M059J (cell line): Measurements from ENCODE around the gene TEX53. TPM values are rescaled to one million over a fixed set of nuclear protein-coding genes. Genes with fewer than 3 reads are reported as not detected.

Experiments used
- DNase-seq: peaks from one replicate; pipeline ENCODE4 v3.0.0-alpha.2; 2012; ENCODE audit warnings: low read depth
- total RNA-seq: library from RNA; depleted of rRNA; stranded (reverse); fragments of >200 nt; shearing (Covaris generic); gene quantifications from 2 replicates; pipeline ENCODE4 v1.2.3, GENCODE V29; 2014

The TEX53 gene
- total RNA-seq, 1 experiment from 2014 or later, result not detected

DNA sequence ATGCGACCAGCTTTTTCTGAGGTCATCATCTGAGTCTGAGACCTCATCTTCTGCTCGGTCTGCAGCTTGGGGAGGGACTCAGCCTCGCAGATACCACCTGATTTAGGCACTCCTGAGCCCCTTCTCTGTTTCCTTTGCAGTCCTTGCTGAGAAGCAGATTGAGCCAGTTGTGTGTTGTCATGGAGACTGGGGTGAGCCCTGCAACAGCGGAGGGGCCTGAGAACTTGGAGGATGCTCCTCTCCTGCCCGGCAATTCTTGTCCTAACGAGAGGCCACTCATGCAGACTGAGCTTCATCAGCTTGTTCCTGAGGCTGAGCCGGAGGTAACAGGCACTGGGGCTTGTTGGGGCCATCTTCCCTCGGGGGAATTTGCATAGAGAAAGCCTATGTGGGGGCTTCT is 19.2 kb downstream of the TEX53 start:
- DNase-seq, result no peak

DNA sequence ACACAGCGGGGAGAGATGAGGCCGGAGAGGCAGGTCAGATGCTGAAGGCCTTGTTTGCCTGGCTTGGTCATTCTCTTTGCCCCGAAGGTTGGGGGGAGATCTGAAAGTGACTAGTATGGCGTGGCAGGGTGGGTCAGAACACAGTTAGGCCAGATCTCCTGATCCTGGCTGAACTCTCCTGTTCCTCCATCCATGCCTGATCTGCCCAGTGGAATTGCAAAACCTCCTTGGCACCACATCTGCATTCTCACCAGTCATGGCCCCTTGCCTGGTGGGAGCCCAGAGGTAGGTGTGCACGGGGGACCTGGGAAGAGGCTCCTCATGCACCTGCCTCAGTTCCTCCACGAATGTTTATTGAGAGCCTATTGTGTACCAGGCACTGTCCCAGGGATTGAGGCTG is 23.2 kb downstream of the TEX53 start:
- no peak for DNase-seq

DNA sequence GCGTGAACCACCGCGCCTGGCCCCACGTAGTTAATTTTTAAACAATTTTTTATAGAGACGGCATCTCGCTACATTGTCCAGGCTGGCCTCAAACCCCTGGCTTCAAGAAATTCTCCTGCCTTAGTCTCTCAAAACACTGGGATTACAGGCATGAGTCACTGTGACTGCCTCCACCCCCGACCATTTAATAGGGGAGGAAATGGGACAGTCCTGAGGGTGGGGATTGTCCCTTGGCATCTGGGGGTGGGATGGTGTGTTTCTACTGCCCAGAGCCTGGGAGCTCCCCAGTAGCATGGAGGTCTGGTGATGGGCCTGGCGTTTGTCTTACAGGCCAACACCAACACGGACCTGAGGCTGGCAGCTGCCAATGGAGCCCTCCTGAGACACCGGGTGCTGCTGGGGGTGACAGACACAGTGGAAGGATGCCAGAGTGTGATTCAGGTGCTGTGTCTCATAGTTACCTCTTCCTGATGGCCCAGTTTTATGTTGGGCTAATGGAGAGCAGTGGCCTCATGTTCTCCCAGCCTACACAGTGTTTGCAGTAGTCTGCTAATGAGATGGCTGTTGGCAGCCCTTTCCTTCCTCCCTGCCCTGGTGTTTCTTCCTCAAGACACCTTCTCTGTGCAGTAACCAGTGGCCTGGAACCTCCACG is 24.0 kb downstream of the TEX53 start:
- DNase-seq, result peak; percentile 75

DNA sequence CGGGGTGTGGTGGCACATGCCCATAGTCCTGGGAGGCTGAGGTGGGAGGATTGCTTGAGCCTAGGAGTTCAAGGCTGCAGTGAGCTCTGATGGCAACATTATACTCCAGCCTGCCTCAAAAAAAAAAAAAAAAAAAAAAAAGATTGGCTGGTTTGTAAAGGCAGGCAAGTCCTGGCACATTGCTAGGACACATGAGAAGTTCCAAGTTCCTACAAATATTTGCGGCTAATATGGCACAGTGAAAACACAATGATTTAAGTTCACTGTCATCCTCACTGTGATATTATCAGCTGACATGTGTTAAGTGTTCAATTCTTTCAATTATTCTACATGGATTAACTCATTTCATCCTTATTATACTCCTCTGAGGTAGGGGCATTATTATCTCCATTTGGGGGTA is 26.4 kb downstream of the TEX53 start:
- DNase-seq, result peak; percentile 14

DNA sequence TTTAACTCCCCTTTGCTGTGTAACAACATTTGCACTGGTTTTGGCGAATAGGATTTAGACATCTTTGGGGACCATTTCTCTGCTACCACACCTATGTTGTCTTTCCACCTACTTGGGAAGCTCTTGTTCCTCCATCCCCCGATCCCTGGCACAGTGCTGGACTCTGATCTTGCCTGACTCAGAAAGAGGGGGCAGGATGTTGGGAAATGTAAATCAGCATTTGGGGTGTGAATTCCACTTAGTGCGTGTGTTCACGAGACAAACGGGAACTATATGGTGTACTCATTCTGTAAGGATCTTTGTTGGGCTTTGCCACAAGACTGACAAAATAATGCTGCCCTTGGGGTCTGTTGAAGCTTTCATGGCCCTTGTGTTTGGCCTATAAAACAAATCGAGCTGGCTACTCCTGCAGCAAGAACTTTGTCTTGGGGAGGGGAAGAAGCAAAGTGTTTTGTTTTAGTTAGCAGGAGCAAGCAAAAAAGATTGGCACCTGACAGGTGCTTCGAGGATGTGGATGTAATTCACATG is 28.0 kb downstream of the TEX53 start:
- DNase-seq, result no peak

DNA sequence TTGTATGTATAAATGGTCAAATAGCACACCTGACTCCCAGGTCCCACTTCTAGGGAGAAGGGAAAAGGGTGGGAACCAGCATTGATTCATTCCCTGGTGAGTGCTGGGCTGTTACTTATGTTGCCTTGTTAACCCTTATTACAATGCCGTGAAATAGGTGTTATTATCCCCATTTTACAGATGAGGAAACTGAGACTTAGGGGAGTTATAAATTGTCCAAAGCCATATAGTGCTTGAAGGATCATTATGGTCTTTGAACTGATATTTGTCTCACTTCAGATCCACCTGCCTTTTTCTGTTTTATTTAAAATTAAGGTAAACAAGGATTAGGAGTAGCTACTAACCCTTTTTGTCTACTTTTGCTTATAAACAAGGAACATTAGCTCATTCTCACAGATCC is 30.1 kb downstream of the TEX53 start:
- no peak for DNase-seq

DNA sequence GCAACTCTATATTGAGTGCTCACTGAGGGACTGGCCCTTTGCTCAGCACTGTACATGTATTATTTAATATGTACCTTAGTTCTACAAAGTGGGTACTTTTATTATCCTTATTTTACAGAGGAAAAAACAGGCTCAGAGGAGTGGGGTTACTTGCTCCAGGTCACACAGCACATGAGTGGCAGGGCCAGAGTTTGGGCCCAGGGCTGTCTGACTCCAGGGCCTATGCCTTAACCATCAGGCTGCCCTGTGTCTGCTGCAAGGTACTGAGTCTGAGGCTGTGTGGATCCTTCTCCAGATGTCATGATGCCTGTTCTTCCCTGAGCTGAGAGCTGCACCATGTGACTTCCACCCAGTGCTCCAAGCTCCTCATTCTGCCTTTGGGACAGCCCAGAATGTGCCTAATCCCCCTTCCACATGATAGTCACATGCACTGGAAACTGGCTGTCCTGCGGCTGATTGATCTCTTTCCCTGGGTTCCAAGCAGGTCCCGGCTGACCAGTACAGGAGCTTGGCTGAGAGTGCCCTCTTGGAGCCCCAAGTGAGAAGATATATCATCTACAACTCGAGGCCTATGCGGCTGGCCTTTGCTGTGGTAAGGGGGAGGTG is 31.1 kb downstream of the TEX53 start:
- no peak for DNase-seq

DNA sequence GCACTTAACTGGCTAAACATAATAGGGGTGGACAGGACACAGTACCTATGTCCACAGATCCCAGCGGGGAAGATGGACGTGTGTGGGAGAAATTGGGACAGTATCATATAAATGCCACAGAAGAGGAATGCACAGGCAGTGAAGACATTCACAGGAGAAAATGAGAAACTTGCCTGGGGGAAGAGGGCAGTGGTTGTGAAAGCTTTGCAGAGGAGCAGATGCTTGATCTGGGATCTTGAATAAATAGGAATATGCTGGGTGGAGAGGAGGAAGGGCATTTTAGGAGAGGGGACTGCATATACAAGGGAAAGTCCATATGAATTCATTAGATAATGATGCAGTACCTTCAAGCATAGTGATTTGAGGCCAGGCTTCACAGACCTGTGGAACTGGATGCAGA is 32.9 kb downstream of the TEX53 start:
- DNase-seq, result no peak

DNA sequence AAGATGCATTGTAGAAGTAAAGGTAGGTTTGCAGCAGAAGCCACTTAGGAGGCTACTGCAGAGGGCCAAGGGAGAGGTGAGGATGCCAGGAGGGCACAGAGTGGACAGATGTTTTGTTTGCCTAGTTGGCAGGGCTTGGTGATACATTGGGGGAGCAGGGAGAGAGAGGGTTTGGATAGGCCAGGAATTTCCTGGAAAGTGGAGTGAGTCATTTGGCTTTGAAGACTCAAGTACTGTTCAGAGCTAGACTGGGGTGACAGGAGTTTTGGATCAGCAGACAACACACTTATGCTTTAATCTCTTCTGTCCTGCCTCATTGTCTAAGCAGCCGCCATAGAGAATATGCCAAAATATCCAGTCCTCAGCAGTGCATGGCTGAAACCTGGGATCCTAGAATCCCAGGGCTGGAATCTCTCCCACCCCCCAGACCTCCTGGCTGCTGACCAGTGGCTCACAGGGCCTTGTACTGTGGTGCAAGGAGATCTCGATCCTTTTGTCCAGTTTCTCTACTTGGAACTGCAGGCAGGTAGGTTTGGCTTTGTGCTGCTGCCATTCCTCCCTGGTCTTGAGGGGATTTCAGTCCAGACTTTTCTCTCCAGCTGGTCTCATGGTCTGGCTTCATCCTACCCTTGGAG is 35.5 kb downstream of the TEX53 start:
- DNase-seq, result peak; percentile 90

DNA sequence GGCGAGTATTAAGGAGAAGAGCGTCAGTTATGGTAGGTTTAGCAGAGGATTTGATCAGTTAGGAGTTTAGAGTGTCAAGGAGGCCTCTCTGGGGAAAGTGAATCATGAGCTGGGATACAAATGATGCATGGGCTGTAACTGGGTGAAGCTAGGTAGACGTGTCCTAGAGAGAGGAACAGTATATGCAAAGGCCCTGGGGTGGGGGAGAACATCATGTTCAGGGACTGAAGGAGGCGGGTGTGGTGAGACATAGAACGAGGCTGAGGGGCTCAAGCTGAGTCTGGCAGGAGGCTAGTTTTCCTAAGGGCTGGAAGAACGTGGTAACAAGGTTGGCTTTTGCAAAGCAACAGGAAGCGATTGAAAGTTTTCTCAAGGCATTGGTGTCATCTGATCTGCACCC is 36.0 kb downstream of the TEX53 start:
- DNase-seq, result no peak

DNA sequence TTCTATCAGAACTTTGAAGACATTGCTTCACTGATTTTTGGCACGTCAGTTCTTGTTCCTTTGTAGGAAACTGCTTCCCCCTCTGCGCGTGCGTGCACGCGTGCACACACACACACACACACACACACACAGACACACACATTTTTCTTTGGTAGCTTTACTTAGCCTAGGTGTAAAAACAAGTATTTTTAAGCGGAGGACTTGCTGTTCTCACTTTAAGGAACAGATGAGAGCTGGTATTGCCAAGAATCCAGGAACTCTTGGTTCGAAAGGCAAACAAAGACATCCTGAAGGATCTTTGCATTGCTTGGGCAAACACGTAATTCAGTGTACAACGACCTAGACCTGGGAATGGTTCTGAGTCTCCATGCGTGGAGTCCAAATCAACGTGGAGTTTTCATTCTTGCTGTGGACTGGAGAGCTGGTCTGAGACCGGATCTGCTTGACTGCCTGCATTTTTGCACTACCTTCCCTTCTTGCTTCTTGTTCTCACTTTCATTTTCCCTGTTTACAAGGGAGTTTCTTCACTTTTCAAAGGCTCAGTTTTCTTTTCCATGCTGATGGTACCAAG is 38.3 kb downstream of the TEX53 start:
- DNase-seq, result no peak

DNA sequence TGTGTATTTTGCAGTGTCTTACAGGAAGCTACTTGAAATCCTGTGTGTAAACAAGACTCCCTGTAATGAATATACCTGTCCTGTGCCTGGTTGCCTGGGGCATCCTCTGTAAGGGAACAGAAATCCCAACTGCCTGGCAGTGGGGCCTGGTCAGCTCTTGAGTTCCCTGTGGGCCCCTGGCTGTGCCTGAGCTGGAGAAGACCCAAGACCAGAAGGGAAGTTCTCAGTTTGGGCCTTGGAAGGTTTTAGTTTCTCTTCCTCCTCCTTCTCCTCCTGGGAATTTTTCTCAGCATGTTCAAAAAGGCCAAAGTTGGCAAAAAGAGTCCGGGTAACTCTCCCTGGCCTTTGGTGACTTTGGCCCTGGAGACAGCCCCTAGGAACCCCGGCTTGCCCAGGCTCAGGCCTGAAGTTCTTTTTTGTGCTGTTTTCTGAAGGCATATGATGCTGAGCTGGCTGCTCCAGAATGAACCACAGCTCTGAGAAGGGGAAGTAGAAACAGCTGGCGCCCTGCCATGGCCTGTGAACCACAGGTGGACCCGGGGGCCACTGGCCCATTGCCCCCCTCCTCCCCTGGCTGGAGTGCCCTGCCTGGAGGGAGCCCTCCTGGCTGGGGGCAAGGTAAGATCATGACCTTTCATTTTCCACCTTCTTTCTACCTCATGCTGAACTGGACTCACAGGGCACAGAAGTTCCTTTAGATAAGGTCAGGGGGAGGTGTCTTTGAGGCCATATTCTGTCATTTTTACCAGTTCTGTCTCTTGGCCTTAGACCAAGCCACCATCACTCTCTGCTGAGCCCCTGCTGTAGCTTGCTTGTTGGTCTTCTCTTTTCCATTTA is 40.7 kb downstream of the TEX53 start:
- DNase-seq, result peak; percentile 26

DNA sequence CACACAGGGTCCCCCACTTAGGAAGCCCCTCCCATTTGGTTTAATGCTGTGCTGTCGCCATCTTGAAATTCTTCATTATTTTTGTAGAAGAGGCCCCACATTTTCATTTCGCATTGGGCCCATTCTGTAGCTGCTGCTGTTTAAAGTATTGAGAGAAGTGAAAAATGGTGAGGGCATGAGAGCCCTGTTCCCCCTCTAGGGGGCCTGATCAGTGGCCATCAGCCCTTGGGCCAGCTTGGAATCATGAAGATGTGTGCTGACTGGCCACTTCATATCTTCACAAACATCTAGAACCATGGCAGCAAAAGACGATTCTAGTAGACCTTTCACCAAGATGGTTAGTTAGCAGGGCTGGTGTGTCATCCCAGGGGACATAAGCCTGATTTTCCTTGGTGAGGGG is 43.2 kb downstream of the TEX53 start:
- no peak for DNase-seq

DNA sequence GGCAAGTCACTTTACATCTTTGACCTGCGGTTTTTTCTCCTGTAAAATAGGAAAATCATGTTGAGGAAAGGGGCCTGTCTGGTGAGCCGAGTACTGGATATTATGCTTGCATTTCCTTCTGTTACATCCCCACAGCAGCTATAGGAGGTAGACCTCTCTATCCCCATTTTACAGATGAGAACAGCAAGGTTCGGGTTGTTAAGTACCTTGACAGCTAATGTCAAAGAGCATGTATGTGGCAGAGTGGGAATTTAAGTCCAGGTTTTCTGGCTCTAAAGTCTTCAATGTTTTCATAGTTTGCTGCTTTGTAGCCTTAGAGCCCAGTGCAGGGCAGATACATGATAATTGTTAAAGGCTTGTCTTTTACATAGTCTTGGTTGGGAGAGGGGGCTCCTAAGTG is 43.7 kb downstream of the TEX53 start:
- no peak for DNase-seq

DNA sequence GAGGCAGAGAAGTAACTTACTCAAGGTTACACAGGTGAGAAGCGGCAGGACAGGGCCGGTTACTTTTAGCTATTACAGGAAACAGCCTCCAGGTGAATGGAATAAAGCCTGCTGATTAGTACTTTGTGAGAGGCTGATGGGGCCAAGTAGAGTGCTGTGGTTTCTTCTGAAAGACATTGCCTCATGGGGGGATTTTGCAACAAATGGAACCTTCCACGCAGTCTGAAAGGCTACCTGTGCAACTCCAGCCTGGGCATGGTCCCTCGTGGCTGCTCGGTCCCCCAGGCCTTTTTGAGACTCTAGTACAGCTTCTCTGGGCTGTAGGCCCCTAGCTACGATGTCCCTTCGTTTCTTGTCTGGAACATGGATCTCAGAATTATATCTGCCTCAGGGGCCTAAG is 44.5 kb downstream of the TEX53 start:
- no peak for DNase-seq

DNA sequence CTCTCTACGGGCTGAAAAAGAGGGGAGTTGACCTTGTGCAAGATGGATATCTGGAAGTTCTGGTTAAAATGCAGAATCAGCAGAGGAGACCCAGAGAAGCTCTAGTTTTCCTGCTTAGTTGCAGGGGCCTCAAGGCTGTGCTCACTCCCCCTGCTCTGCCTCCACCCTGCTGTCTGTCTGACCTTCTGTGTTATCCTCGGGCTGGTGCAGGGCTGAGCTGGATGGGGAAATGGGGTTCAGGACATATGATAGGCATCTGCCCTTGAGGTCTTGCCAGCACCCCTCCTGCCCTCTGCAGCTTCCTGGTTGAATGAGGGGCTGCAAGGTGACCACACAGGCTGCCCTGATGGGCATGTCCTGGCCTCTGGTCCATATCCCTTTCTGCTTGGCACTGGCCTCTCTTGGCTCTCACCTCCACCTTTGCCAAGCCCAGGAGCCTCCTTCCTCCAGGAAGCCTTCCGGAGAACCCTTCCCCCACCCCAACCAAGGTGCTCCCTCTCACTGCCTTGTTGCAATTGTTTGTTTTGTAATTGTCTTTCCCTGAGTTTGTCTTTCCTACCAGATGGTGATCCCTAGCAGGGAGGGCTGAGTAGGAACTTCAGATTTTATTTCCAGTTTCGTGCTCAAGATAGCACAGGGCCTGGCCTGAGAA is 45.2 kb downstream of the TEX53 start:
- DNase-seq, result no peak

DNA sequence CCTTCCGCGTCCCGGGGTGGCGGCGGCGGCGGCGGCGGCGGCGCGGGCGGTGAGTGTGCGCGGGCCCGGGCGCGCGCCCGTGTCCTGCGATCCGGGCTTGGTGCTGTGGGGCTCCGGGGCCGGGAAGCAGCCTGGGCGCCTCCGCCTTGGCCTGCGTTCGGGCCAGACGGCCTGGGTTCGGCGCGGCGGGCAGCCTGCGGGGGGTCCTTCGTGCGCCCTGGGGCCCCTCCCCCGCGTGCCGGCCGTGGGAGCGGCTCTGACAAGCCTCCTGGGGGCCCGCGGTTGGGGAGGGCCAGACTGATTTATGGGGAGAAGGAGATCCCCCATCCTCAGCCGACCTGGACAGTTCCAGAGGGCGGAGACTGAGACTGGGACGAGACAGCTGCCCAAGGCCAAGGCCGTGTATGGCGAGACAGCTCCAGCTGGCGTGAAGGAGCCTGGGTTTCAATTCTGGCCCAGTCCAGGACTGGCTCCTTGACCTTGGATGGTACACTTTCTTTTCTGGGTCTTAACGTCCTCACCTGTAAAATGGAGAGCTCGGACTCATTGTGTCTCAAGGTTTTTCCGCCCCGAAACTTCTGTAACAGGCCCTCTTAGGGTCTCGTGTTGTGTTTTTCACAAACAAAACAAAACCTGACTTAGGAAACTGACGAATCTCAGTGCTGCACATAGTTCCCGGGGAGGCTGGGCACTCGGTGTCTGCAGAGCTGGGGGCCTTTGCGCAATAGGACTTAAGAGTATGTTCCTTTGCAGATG is 45.9 kb downstream of the TEX53 start:
- DNase-seq, result peak; percentile 74

DNA sequence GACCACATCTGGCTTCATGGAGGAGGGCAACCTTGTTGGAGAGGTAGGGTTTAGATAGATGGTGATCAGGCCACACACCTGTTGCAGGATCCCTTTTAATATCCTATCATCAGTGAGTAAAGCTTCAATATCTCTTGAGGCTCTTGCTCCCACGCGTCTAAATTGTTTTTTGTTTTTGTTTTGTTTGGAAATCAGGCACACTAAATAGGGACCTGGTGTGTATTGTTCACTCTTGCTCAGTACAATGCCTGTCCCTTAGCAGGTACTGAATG is 49.1 kb downstream of the TEX53 start:
- no peak for DNase-seq

DNA sequence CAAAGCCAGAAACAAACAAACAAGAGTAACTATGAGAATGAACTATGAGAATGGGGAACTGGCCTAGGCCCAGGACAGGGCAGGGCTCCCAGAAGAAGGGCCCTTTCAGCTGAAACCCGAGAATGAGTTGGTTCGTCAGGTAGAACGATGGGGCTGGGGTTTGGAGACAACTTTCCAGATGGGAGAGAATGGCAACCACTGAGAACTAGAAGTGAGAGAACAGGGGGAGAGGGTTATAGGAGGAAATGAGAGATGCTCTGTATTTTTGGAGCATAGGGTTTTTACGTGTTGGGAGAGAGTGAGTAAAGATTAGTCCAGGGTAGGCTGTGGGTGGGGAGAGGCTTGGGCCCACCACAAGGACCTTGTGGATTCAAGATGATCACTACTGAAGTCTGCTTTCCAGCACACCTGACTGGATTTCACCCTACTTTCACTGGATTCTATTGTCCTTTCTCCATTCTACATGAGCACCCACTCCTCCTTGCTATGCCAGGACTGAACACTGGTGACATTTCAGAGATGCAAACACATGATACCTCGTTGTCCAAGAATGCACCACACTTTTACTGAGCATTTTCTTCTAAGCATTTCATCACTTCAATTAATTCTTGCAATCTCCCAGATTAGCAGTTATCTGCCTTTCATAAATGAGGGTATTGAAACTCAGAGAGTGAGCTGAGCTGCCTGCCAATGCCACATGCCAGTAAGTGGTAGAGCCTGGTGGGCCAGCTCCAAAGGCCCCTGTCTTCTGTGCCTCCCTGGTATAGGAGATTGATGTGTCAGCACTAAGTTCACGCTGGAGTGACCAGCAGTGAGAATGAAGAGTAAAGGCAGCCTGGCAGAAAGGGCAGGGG is 49.7 kb downstream of the TEX53 start:
- no peak for DNase-seq

DNA sequence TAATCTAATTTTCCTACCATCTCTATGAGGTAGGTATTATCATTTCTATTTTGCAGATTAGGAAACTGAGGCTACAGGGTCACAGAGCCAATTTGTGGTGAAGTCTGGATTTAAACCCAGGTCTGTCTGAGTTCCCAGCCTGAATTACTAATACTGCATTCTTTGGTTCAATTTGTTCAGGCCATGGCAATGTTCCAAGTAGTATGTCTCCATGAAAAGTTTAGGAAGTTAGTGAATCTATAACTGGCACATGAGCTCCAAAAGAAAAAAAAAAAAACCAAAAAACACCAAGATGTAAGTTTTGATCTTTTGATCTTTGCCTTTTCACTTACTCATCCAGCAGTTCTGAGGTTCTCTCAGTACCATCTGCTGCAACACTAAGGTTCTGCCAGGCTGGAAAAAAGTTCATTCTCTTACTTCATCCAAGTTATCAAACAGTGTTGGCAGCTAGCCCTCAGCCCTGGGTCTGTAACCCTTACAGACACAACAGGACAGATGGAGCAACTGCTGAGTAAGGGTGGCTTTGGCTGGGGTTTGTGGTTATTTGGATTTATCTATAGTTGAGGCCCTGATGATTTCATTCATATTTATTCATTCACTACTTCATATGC is 50.9 kb downstream of the TEX53 start:
- peak; percentile 72 for DNase-seq
